NOMO-1 treated with DMSO at 0.1 percent for 48 hours (cell line): ENCODE data around the gene RTN4.

Experiments used
- DNase-seq: peaks from one replicate; lab custom pipeline; 2025; ENCODE audit not compliant: unreplicated experiment; lab: John Stamatoyannopoulos, UW

The RTN4 gene

GRCh38 chr2:55043841-55044240, 6.4 kb downstream of the RTN4 start:
- DNase-seq = no peak

GRCh38 chr2:55038428-55038827, 11.8 kb downstream of the RTN4 start:
- peak; percentile 29 for DNase-seq

GRCh38 chr2:55035716-55036115, 14.5 kb downstream of the RTN4 start:
- DNase-seq = no peak

GRCh38 chr2:55033921-55034320, 16.3 kb downstream of the RTN4 start:
- DNase-seq = no peak

GRCh38 chr2:55033076-55033742, 17.0 kb downstream of the RTN4 start:
- peak; percentile 86 for DNase-seq

- DNase-seq = no peak
These were observed 18.7 kb downstream of the RTN4 start for GRCh38 chr2:55031505-55031904.

- DNase-seq = no peak
These were observed 19.5 kb downstream of the RTN4 start for GRCh38 chr2:55030766-55031165.

GRCh38 chr2:55029098-55029497, 21.2 kb downstream of the RTN4 start:
- no peak for DNase-seq

- DNase-seq = no peak
These were observed 23.0 kb downstream of the RTN4 start for GRCh38 chr2:55027226-55027625.

GRCh38 chr2:55026202-55026601, 24.0 kb downstream of the RTN4 start:
- peak; percentile 89 for DNase-seq

- DNase-seq = no peak
These were observed 24.6 kb downstream of the RTN4 start for GRCh38 chr2:55025627-55026026.

- no peak for DNase-seq
These were observed 25.2 kb downstream of the RTN4 start for GRCh38 chr2:55025082-55025481.

GRCh38 chr2:55022476-55022875, 27.8 kb downstream of the RTN4 start:
- no peak for DNase-seq

- DNase-seq = peak; percentile 92
These were observed 30.6 kb downstream of the RTN4 start for GRCh38 chr2:55019526-55020258.

GRCh38 chr2:55018619-55019018, 31.6 kb downstream of the RTN4 start:
- no peak for DNase-seq

GRCh38 chr2:55017880-55018279, 32.4 kb downstream of the RTN4 start:
- DNase-seq = peak; percentile 12

GRCh38 chr2:55017428-55017827, 32.8 kb downstream of the RTN4 start:
- DNase-seq = no peak

- peak; percentile 43 for DNase-seq
These were observed 35.0 kb downstream of the RTN4 start for GRCh38 chr2:55014962-55015939.

GRCh38 chr2:55013936-55014335, 36.3 kb downstream of the RTN4 start:
- no peak for DNase-seq

GRCh38 chr2:55012672-55013484, 37.4 kb downstream of the RTN4 start:
- no peak for DNase-seq
